Astrocyte of the cerebellum (primary cell): ENCODE measurements around the gene URAD.

Source experiments
- DNase-seq: peaks from one replicate; pipeline ENCODE4 v3.0.0-alpha.2; 2011; ENCODE audit warnings: low read depth
- H3K4me3 ChIP-seq: 2 replicates; pipeline ENCODE4 v1.5.1; 2011; ENCODE audit warnings: mild to moderate bottlenecking, low read depth, low read length, moderate library complexity
- in situ Hi-C: cut with HindIII; loops from 2 replicates; pipeline ENCODE4 v1.10.0; 2017; ENCODE audit warnings: low sequenced_read_pairs
- TF ChIP-seq, protein P1 (sequence below): IDR thresholded peaks from 2 replicates; pipeline ENCODE4 v1.5.1; 2012; ENCODE audit warnings: low read length, low read depth, moderate library complexity, mild to moderate bottlenecking; ENCODE audit errors: missing control alignments

Gene URAD

DNA sequence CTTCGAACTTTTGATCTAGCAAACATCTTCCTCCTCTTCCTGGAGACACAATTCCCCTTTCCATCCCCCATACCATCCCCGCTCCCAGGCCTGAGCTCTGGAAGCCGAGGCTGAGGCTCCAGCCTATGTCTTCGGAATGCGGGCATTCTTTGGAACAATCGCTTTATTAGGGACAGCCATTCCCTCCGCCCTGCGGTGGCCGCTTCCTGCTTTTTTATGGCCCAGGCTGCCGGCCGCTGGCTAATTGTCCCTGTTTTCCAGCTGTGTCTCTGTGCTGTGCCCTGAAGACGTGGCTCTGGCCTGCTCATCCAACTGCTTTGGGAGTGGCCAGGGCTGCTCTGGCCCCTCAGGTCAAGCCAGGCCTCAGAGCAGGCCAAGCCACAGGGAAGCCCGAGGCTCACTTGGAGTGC is 17.3 kb downstream of the URAD start:
- in situ Hi-C loops, result loop anchor here (25.0 kb wide), 1 partner anchor 134 kb away; no protein-coding TSS in a partner anchor
- TF ChIP-seq, protein P1, sequence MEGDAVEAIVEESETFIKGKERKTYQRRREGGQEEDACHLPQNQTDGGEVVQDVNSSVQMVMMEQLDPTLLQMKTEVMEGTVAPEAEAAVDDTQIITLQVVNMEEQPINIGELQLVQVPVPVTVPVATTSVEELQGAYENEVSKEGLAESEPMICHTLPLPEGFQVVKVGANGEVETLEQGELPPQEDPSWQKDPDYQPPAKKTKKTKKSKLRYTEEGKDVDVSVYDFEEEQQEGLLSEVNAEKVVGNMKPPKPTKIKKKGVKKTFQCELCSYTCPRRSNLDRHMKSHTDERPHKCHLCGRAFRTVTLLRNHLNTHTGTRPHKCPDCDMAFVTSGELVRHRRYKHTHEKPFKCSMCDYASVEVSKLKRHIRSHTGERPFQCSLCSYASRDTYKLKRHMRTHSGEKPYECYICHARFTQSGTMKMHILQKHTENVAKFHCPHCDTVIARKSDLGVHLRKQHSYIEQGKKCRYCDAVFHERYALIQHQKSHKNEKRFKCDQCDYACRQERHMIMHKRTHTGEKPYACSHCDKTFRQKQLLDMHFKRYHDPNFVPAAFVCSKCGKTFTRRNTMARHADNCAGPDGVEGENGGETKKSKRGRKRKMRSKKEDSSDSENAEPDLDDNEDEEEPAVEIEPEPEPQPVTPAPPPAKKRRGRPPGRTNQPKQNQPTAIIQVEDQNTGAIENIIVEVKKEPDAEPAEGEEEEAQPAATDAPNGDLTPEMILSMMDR, result no peak
- no peak for DNase-seq
- H3K4me3 ChIP-seq, result no peak overlapping the region

DNA sequence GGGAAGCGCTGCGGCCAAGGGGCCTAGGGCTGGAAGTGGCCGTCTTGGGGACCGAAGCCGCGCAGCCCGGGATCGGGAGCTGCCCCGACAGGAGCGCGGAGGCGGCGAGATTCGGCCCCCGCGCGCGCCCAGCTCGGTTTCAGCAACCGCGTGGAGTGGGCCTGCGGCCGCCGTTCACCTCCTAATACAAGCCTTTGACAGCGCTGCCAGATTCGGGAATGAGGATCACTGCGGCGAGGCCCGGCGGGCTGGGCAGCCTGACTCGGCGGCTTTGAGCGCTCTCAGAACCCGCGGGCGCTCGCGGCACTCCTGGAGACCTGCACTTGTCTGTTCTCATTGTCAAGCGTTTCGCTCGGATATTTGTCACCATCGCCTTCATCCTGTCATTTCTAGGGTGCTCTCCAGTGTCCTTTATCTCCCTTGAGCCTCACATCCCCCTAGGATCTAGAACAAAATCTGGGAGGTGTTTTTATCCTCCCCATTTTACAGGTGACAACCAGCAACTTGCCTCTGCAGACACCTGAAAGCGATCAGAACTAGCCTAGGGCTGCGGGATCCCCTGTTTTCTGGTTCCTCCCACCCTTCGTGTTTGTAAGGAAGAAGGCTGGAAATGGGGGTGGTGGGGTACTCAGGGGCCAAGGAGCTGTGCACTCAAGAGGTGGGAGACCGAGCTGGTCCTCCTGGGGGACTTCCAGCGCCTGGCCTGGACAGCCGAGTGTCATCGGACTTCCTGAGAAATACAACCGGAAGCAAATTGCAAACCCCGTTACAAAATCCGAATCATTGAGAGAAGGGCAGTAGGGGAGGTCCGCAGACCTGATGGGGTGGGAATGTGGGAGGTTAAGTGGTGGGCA is 17.9 kb downstream of the URAD start:
- TF ChIP-seq, protein P1, result no peak
- in situ Hi-C loops, result loop anchor here (25.0 kb wide), 1 partner anchor 133 kb away; no protein-coding TSS in a partner anchor
- DNase-seq, result no peak
- H3K4me3 ChIP-seq, result no peak overlapping the region

DNA sequence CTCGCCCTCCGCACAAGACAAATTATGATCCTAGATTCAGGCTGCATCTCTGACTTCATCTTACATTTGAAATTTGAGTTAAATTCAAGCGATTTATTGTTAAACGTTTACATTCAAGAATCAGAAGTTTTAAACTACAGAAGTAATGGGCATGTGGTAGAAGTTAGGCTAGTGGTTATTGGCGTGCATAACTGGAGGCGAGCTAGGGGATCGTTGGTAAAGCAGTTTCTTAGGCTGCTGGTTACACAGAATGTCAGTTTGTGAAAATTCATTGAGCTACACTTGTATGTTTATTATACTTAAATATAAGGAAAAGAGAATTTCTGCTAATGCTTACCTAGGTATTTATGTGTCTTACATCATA is 18.6 kb downstream of the URAD start:
- no peak overlapping the region for H3K4me3 ChIP-seq
- TF ChIP-seq, protein P1, result no peak
- in situ Hi-C loops, result loop anchor here (25.0 kb wide), 1 partner anchor 133 kb away; no protein-coding TSS in a partner anchor
- no peak for DNase-seq

DNA sequence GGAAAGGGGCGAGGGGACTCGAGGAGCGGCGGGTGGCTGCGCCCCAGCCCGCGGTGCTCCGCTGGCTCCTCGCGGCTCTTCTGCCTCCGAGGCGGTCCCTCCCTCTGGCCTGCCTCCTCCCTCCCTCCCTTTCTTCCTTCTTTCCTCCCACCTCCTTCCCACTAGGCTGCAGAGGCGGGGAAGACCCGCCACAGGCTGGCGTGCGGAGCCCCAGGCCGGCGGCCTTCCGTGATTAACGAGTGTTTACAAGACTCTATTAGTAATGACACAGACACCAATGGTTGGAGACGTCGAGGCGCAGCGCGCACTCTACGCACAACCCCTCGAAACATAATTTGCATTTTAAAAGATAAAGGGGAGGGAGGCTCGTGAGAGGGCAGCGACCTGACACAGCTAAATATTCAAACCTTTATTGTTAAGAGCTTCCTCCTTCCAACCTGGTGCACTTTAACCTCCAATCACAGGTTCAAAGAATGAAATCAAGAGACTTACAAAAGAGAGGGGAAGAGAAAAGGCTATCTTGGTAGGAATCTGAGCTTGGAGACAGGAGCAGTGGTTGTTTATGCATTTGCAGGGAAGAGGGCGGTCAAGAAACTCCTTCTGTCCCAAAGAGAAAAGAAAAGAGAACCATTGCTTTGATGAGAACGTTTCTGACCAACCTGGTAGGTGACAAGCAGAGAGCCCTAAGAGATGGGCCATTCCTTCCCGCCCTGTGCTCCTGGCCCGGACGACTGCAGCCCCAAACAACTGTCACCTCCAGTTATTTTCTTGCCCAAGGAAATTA is 19.2 kb downstream of the URAD start, which contains the start of gene CDX2:
TSS of gene CDX2 (minus strand) at position 234 of the 784 bp plus-strand sequence. CDS start 309 bp downstream, outside the sequence.
- in situ Hi-C loops, result loop anchor here (25.0 kb wide), 1 partner anchor 132 kb away; no protein-coding TSS in a partner anchor
- H3K4me3 ChIP-seq, result no peak within 1 kb of the TSS
- no peak for DNase-seq
- TF ChIP-seq, protein P1, result no peak

DNA sequence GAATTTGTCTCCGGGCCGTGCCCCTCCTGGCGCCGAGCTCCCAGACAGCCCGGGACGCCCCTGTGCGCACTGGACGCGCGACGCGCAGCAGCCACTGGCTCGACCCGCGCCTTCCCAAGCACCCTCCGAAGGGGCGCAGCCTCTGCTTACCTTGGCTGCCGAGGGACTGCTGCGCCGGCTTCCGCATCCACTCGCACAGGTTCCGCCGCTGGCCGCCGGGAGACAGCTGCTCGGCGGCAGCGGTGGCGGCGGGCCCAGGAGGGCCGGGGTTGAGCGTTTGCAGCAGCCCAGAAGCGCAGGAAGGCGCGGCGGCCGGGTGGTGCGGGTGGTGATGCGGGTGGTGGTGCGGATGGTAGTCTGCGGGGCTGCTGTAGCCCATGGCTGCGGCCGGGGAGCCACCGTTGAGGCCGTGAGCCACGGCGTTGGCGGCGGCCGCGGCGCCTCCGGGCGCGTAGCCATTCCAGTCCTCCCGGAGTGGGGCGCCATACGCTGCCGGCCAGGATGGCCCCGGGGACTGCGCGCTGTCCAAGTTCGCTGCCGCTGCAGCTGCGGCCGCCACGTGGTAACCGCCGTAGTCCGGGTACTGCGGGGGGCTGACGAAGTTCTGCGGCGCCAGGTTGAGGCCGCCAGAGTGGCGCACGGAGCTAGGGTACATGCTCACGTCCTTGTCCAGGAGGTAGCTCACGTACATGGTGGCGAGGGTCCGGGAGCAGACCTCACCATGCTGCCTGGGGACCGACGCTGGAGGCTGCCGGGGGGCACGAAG is 20.0 kb downstream of the URAD start:
- TF ChIP-seq, protein P1, result no peak
- no peak for DNase-seq
- H3K4me3 ChIP-seq, result no peak overlapping the region
- in situ Hi-C loops, result loop anchor here (25.0 kb wide), 1 partner anchor 131 kb away; no protein-coding TSS in a partner anchor

DNA sequence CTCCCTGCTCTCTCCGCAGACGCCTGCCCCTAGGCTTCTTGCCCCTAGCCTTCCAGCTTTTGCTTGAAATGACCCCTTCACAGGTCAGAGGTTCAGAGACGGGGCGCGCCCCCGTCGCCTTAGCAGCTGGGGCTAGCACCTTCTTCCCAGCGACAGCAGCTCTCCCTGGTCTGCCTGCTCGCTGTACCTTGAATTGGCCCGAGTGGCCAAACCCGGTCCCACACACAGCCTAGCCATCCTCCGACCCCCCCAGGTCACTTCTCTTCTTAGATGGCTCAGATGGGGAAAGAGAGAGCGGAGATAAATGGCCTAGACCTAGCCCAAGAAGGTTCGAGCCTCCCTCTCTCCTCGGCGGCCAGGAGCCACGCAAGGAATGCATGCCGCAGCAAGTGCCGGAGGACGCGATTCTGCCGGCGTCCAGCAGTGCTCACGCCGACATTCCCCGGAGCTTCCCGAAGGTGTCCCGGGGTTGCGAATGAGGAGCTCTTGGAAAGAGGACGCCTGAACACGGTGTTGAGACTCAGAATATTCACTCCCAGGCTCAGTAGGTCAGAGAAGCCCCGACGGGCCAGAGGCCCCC is 20.7 kb downstream of the URAD start:
- TF ChIP-seq, protein P1, result no peak
- DNase-seq, result no peak
- H3K4me3 ChIP-seq, result no peak overlapping the region
- in situ Hi-C loops, result loop anchor here (25.0 kb wide), 1 partner anchor 131 kb away; no protein-coding TSS in a partner anchor
